Stimulated activated CD8-positive, alpha-beta memory T cell treated with anti-CD3 and anti-CD28 coated beads, Interleukin-15, amount 100 ng/mL, for 1 hour (primary cell): ENCODE data around the gene PLSCR4.

ENCODE experiments used
- DNase-seq: peaks from one replicate; pipeline ENCODE4 v3.0.0-alpha.2; 2020; ENCODE audit warnings: low read depth

Gene PLSCR4

GRCh38 chr3:146189519-146190173 is 61.3 kb downstream of the PLSCR4 start:
- no peak for DNase-seq

- DNase-seq = no peak
These were observed 63.5 kb downstream of the PLSCR4 start for GRCh38 chr3:146187334-146187950.

DNA sequence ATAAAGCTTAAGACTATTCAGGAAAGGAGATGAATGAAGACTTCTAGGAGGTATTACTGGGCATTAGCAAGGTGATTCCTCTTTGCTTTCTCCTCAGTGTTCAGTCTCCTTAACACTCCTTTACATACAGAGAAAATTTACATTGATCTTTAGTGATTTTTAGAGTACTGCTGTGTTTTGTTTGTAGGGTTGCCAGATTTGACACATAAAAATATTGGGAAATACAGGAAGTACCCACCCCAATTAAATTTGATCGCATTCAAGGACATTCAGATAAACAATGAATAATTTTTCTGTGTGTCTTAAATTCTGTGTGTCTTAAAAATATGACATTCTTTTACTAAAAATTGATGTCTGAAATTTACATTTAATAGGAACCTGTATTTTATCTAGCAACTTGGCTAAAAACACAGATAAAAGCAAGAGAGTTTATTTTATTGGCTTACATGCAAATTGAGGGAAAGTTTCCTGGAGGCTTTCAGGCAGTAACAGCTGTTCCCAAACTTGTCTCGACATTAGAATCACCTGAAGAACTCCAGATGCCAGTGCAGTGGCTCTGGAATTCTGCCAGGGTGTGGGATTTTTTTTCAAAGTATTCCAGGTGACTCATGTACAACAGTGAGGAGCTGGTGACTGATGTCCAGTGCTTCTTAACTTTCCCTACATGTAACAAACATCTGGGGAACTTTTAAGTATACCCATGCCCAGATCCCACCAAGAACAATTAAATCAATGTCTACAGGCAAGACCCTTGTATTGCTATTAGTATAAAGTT is 66.5 kb downstream of the PLSCR4 start:
- DNase-seq = no peak

DNA sequence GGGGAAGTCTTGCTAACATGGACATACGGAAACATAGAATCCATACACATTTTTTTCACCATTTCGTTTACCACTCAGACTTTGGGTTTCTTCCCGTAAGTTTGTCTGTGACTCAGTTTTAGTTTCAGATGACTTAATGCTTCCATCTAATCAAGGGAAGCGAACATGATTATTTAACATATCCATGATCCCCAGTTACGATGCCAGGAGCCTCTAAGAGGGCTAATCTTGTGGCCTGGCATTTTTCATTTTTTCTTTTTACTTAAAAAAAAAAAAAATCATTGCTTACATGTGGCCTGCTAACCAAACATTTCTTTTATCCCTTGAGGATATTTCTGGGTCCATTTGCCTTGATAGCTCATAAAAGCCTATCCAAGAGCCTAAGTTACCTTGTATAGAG is 69.7 kb downstream of the PLSCR4 start:
- no peak for DNase-seq

DNA sequence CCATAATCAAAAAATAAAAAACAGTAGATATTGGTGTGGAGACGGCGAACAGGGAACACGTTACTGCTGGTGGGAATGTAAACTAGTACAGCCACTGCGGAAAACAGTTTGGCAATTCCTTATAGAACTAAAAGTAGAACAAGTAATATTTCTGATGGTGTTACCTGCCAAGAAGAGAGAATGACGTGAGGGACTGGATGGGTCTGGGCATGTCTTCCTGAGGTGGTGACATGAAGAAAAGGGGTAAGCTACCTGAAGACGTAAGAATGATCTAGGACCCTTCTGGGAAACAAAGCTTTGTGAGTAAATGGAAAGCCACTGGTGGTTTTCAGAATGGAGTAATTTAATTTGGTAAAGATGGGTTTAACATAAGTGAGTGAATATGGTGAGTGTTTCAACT is 70.5 kb downstream of the PLSCR4 start:
- no peak for DNase-seq

DNA sequence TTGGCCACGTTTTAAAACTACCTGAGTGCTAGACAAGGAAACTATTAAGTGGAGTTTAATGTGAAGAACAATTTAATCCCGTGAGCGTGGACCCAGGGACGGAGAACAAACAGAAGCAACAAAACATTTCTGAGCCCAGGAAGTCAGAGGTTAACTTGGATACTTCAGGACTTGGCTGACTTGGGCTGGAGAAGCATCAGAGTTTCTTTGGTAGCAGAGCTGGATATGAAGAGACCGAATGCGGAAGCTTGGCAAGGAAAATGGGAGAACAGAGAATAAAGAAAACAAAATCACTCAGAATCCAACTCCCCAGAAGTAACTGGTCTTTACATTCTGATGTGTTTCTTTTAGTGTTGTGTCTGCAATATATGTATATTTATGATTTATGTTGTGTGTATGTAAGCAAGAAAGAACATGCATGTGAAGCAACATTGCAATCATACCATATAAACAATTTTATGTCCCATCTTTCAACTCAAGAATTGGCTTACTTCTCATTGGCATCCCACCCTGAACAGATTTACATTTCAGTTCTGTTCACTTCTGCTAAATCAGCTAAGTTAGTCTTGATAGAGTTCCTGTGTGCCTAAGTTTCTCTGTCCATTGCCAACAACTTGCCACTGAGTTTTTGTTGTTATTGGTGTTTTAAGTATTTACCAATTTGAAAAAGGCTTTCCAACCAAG is 72.8 kb downstream of the PLSCR4 start:
- DNase-seq = no peak

DNA sequence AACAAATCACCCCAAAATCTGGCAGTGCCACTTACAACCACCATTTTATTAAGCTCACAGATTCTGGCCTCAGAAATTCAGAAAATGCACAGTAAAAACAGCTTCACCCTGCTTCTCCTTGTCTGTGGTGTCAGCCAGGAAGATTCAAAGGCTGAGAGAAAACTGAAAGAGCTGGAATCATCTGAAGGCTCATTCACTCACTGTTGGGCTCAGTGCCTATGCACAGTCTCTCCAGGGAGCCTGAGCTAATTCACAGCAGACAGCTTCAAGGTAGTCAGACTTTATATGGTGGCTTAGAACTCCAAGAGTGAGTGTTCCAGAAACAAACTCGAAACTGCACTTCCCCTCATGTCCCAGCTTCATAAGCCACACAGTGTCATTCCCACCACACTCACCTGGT is 73.4 kb downstream of the PLSCR4 start:
- DNase-seq = no peak

DNA sequence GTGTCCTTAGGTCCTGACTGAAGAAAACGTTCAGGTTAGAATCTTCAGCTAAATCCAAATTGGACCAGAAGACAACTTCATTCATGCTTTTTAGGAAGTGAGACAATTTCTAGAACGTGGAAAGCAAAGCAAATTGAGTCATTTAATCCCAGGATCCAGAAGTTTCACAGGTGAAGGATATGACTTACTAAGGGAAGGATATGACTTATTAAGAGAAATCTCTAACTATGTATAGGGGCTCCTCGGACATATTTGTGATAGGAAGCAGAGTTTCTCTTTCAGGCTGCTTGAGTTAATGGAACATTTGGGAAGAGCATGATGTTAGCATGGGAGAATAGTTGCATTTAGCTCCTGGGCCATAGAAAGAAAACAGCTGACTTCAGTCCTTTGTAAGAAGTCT is 73.8 kb downstream of the PLSCR4 start:
- DNase-seq = no peak

DNA sequence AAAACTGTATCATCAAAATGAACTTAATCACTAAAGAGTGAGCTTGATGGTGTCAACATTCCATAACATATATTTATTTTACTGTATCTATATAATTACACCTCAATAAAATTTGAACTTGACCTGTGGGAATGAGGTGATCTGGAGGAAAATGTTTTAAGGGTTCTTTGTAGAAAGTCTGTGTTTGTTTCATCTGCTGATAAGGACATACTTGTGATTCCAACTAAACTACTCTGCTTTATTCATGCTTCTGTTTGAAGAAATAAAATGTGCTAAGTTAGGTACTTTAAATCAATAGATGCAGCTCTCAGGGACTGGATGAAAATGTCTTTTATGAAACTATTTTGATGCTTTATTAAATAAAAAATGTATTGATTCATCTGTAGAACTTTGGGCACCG is 78.3 kb downstream of the PLSCR4 start:
- DNase-seq = no peak

DNA sequence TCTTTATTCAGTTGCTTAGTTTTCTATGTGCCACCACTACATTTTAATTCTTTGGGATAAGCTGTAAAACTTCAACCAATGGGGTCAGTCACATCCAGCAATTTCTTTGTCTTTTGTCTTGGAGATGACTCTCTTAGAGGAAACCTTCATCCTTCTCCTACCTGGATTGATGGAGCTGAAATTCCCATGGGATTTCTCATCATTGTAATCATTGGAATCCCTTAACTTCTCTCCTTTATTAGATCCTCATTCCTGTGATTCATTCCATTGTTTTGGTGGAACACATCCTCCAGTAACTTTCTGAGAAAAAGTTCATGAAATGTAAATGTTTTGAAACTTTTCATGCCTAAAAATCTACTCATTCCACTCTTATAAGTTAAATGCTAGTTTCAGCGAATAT is 80.3 kb downstream of the PLSCR4 start:
- DNase-seq = no peak

- no peak for DNase-seq
These were observed 81.0 kb downstream of the PLSCR4 start for GRCh38 chr3:146169891-146170290.

DNA sequence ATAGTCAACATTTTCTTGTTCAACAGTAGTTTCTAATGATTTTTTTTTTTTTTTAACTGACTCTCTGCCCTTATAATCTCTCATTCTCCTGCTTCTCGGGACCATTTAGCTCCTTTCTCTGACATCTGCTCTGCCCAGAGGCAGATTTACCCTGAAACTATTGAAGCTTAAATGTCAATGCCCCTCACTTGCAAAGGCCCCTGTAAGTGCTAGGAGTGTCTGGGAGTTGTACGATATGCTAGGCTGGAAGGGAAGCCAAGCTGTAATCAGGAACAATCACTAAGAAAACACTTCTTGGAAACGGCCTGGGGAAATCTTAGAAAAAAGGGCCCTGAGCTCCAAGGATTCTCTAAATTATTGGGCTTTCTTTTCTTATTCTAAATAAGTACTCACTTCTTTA is 84.1 kb downstream of the PLSCR4 start:
- DNase-seq = no peak

GRCh38 chr3:146166415-146166821 is 84.5 kb downstream of the PLSCR4 start:
- no peak for DNase-seq

DNA sequence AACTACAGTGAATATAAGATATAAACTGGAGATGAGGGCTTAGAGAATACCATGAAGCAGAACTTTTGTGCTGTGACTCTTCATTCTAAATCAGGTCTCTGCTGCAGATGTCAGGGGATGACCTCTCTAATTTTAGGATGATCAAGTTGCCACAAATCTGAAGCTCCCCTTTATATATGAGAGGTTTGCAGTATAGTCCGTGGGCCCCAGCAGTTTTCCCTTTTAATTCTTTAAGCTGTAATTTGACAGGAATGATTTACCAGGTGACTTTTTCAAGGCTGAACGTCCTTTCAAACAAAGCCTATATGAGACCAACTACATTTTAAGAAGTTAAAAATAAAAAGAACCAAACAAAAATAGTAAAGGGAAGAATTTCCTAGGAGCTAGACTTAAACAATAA is 85.0 kb downstream of the PLSCR4 start:
- DNase-seq = no peak

- DNase-seq = no peak
These were observed 85.7 kb downstream of the PLSCR4 start for GRCh38 chr3:146164971-146165769.

DNA sequence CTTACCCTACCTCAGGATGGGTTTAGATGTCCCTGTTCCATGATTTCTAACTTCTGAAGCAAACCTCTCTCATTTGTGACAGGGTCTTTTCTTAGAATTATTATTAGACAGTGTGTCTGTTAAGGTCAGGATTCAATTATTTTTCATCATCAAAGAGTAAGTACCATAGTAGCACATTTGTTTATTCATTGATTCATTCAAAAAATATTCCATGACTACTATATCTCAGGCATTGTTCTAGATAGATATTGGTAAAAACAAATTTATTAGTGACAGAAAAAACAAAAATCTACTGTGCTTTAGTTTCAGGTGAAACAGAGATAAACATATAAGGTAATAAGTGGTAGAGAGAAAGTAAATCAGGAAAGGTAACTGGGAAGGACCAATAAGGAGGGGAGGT is 86.4 kb downstream of the PLSCR4 start:
- no peak for DNase-seq

- DNase-seq = no peak
These were observed 86.8 kb downstream of the PLSCR4 start for GRCh38 chr3:146164071-146164470.

DNA sequence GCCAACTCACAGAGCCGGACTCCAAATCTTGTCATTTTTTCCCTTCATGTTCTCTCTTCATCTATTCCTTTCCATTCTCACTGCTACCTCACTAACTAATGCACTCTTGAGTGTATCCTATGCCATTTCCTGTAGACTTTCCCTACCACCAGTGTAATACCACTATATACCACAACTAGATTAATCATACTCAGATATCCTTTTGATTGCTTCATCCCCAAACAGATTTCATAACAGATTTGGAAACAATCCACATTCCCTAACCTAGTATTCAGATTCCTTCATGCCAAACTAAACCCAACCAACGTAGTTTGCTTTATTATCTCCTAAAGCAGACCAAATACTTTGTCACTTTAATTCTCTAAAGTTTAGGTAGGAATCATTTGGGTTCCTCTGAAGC is 87.3 kb downstream of the PLSCR4 start:
- no peak for DNase-seq

- DNase-seq = no peak
These were observed 88.3 kb downstream of the PLSCR4 start for GRCh38 chr3:146162561-146162960.

- no peak for DNase-seq
These were observed 89.3 kb downstream of the PLSCR4 start for GRCh38 chr3:146161663-146162002.

DNA sequence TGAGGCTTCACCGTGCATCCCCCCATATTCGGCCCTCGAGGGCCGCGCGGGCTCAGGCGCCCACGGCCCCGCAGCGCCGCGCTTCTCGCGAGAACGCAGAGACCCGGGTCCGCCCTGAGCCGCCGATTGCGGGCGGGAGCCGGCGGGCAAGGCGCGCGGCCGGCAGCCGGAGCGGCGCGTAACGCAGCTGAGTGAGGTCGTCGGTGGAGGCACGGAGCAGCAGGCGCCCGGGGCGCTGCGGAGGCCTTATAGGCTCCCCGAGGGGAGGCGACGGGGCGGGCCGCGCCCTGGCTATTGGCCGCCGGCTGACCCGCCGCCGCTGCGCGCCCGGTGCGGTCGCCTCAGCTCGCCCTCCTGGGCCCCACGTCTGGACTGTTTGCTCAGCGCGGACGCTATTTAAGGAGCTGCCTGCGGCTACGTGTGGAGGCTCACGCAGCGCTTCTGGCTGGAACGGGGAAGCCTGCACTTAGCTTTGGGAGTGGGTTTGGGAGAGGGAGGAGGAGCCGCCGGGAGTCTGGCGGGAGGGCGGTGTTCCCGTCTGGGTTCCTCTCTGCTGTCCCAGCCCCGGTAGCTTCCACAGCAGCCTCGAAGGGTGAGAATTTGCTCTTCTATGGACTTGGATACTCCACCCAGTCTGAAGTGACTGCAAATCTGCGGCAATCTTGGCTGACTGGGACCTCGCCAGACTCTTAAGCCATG is 89.8 kb downstream of the PLSCR4 start, which contains the start of gene PLOD2:
PLOD2 (minus strand) TSS at position 221 of the 699 bp plus-strand sequence; CDS start at position 26, 195 bp downstream.
- no peak for DNase-seq
